Activated CD4-positive, alpha-beta T cell treated with anti-CD3 and anti-CD28 coated beads, Interleukin-2, amount 50 U/mL, for 24 hours (primary cell): ENCODE measurements around the gene TBC1D13.
"Not testable (repeated sequence)": the region's sequence is repeated elsewhere in the genome, so short reads cannot be mapped to it uniquely, and the experiment has no call there.

Source experiments
- DNase-seq, 2 donors: peaks; one replicate each; pipeline ENCODE4 v3.0.0-alpha.2; 2020; ENCODE audit warnings: low read depth in 1 of 2, low spot score in 1 of 2

Gene TBC1D13

GRCh38 chr9:128782669-128783068 is 4.4 kb upstream of the TBC1D13 start:
- no peak for DNase-seq

GRCh38 chr9:128785427-128785826 is 1.6 kb upstream of the TBC1D13 start:
- DNase-seq, result no peak

GRCh38 chr9:128787659-128788058 is 606 bp downstream of the TBC1D13 start:
- no peak for DNase-seq

- DNase-seq, result no peak
These were observed 1.4 kb downstream of the TBC1D13 start for GRCh38 chr9:128788445-128788844.

GRCh38 chr9:128790536-128790935 is 3.5 kb downstream of the TBC1D13 start:
- no peak for DNase-seq

- no peak for DNase-seq
These were observed 5.1 kb downstream of the TBC1D13 start for GRCh38 chr9:128792134-128792533.

- DNase-seq, result no peak
These were observed 6.1 kb downstream of the TBC1D13 start for GRCh38 chr9:128792978-128793686.

GRCh38 chr9:128794961-128795360 is 7.9 kb downstream of the TBC1D13 start:
- not testable (repeated sequence) for DNase-seq

GRCh38 chr9:128798896-128799295 is 11.8 kb downstream of the TBC1D13 start:
- DNase-seq, result no peak

GRCh38 chr9:128800061-128800460 is 13.0 kb downstream of the TBC1D13 start:
- DNase-seq, result no peak

- DNase-seq, result no peak
These were observed 15.4 kb downstream of the TBC1D13 start for GRCh38 chr9:128802482-128802881.

- no peak for DNase-seq
These were observed 18.6 kb downstream of the TBC1D13 start for GRCh38 chr9:128805661-128806060.

GRCh38 chr9:128807827-128808226 is 20.8 kb downstream of the TBC1D13 start:
- no peak for DNase-seq

GRCh38 chr9:128808543-128808942 is 21.5 kb downstream of the TBC1D13 start:
- no peak for DNase-seq

GRCh38 chr9:128809036-128809599 is 22.1 kb downstream of the TBC1D13 start:
- no peak for DNase-seq

GRCh38 chr9:128809831-128810230 is 22.8 kb downstream of the TBC1D13 start:
- no peak for DNase-seq

- DNase-seq, result no peak
These were observed 23.8 kb downstream of the TBC1D13 start for GRCh38 chr9:128810873-128811272.

- peak; percentile 89 to 95 for DNase-seq
These were observed 31.2 kb downstream of the TBC1D13 start, which contains the start of gene ENDOG for GRCh38 chr9:128818099-128818838. Gene ENDOG, plus strand, starts transcription at chr9:128818500. Its CDS starts 185 bp downstream, at chr9:128818685.

GRCh38 chr9:128818839-128819715 is 32.0 kb downstream of the TBC1D13 start:
- peak in 1 of 2 donors; percentile 18 for DNase-seq

- no peak for DNase-seq
These were observed 32.9 kb downstream of the TBC1D13 start for GRCh38 chr9:128819716-128820664.
